Measurements from ENCODE around the gene FAM3D.
A peak's percentile ranks its signal among the peaks of the same experiment; 100 is the strongest.

Gene FAM3D

DNA sequence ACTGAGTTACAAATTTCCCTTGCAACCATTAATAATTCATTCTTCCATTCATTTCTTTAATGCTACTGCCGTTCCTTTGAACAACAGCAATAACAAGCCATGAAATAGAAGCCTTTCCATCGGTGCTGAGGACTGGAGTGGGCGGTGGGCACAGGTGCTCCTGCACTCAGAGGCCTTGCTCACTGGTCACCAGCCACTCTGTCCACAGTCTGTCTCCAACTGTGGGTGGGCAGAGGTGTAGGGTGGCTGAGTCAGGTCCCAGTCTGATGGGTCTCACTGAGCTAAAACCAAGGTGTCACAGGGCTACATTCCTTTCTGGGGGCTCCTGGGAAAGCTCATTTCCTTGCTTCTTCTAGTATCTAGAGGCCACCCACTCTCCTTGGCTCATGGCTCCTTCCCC lies 6.3 kb upstream of the FAM3D start:
- FAIRE-seq = no peak
- DNase-seq (ENCODE audit: insufficient read length, low spot score) = no peak
- TF ChIP-seq POLR2A (IDR thresholded peaks at IDR 0.05; ENCODE audit: low read depth, low read length) = no peak

DNA sequence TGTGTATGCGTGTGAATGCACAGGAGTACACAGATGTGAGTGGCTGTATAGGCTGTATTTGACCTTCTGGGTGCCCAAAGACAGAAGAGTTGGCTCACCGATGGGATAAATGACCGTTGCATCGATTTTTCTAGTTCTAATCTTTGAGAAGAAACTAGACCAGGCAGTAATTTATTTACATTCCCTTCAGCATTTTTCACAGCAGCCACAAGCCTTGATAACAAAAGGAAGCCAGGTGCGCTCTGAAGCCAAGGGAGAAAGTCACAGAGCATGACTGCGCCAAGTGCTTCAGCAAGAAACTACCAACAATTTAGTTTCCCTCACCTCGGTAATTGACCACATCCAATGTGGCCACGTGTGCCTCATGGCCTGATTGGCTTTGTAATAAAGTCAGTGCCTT lies 5.9 kb upstream of the FAM3D start:
- FAIRE-seq (no peak), DNase-seq (ENCODE audit: insufficient read length, low spot score) (no peak)
- no peak for TF ChIP-seq POLR2A (IDR thresholded peaks at IDR 0.05; ENCODE audit: low read depth, low read length)

- DNase-seq (ENCODE audit: insufficient read length, low spot score) (no peak), FAIRE-seq (no peak)
- TF ChIP-seq POLR2A (IDR thresholded peaks at IDR 0.05; ENCODE audit: low read depth, low read length) = no peak
Observed at GRCh38 chr3:58670506-58671135, 4.0 kb upstream of the FAM3D start.

- no peak for DNase-seq (ENCODE audit: insufficient read length, low spot score)
- no peak for FAIRE-seq
- no peak for TF ChIP-seq POLR2A (IDR thresholded peaks at IDR 0.05; ENCODE audit: low read depth, low read length)
Observed at GRCh38 chr3:58668247-58668646, 1.7 kb upstream of the FAM3D start.

DNA sequence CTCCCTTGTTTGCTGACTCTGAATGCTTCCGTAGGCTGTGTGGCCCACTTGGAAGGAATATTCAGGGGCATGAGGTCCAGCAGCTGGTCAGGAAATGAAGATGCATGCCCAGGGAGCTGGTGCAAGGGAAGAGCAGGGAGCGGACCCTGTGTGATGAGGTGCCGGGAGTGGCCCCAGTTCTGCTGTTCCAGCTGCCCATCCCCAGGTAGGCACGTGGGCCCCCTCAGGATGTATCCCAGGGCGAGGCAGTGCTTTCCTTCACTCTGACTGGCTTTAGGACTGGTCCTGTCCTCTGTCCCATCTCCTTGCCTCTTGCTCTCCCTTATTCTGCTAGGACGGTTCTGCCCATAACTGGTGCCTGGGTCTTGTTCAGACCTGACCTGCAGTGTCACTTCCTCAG lies 1.1 kb upstream of the FAM3D start:
- DNase-seq (ENCODE audit: insufficient read length, low spot score) (no peak), FAIRE-seq (no peak)
- no peak for TF ChIP-seq POLR2A (IDR thresholded peaks at IDR 0.05; ENCODE audit: low read depth, low read length)

DNA sequence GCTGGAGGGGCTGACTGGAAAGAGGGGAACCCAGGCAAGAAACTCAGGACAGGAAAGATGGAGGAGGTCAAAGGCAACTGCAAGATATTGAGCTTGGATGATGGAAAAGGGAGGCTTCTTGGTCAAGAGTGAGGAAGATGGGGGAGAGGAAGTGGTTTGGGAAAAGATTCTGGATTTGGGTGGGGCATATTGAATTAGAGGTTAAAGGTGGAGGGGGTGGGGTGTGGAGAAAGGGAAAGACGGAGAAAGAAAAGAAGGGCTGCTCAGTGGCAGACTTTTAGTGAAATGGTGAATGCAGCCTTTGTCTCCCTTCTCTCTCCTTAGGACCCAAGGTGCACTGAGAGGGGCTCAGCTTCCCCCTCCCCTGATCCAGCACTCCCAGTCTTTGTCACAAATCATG lies 655 bp upstream of the FAM3D start:
- FAIRE-seq (no peak), DNase-seq (ENCODE audit: insufficient read length, low spot score) (no peak)
- no peak for TF ChIP-seq POLR2A (IDR thresholded peaks at IDR 0.05; ENCODE audit: low read depth, low read length)

- no peak for DNase-seq (ENCODE audit: insufficient read length, low spot score)
- FAIRE-seq = no peak
- no peak for TF ChIP-seq POLR2A (IDR thresholded peaks at IDR 0.05; ENCODE audit: low read depth, low read length)
Observed at GRCh38 chr3:58665405-58665804, 1.2 kb downstream of the FAM3D start.

DNA sequence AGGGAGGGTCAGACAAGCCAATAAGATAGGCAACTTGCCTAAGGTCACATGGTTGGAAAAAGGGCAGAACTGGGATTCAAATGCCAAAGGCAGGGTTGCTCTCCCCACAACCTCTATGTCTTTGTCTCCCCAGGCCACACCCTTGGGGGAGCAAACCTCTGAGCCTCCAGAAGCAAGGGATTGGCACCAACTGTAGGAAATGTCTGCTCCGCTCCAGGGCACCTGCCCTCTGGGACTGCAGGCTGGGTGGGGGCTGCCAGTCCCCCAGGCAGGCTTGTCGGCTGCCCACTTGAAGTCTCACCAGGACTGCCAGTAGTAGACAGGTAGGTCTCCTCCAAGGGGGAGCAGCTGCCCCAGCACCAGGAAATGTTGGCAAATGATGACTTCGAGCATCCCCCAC lies 2.0 kb downstream of the FAM3D start:
- no peak for TF ChIP-seq POLR2A (IDR thresholded peaks at IDR 0.05; ENCODE audit: low read depth, low read length)
- DNase-seq (ENCODE audit: insufficient read length, low spot score) = no peak
- no peak for FAIRE-seq

DNA sequence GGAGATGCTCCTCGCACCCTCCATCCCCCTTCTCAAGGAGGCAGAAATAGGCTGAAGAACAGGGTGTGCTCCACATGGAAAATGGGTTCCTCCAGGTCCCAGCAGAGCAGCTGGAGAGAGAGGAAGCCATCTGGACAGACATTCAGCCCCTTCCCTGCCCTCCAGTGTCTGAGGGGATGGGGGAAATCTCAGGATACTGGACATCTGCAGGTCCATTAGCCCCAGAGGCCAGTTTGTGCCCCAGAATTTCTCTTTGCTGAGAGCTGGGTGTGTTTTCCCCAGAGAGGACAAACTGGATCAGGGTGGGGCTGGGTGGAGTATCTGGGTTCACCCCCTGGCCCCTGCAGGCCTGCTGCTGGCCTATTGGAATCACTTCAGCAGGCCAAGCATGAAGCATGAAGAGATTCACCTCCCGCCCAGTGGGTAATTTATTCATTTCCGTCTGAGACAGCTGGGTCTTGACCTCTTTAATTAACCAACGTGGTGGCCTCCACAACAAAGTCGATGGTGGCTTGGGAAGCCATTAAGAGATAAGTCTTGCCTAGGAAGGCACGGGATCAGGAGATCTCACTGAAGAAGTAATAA lies 4.6 kb downstream of the FAM3D start:
- FAIRE-seq (no peak), DNase-seq (ENCODE audit: insufficient read length, low spot score) (no peak)
- TF ChIP-seq POLR2A (IDR thresholded peaks at IDR 0.05; ENCODE audit: low read depth, low read length) = no peak

DNA sequence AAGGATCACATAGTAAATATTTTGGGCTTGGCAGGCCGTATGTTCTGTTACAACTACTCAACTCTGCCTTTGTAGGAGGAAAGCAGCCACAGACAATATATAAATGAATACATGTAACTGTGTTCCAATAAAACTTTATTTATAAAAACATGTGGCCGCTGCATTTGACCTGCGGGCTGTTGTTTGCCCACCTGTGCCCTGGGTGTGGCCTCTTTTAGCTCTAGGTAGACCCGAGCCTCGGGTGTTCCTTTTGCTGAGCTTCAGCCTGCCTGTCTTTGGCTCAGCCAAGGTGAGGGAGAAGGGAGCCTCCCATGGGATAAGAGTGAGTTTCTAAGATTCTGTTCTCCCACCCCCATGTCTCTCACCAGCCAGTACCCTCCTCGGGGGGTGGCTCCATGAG lies 5.6 kb downstream of the FAM3D start:
- no peak for FAIRE-seq
- no peak for DNase-seq (ENCODE audit: insufficient read length, low spot score)
- TF ChIP-seq POLR2A (IDR thresholded peaks at IDR 0.05; ENCODE audit: low read depth, low read length) = no peak

DNA sequence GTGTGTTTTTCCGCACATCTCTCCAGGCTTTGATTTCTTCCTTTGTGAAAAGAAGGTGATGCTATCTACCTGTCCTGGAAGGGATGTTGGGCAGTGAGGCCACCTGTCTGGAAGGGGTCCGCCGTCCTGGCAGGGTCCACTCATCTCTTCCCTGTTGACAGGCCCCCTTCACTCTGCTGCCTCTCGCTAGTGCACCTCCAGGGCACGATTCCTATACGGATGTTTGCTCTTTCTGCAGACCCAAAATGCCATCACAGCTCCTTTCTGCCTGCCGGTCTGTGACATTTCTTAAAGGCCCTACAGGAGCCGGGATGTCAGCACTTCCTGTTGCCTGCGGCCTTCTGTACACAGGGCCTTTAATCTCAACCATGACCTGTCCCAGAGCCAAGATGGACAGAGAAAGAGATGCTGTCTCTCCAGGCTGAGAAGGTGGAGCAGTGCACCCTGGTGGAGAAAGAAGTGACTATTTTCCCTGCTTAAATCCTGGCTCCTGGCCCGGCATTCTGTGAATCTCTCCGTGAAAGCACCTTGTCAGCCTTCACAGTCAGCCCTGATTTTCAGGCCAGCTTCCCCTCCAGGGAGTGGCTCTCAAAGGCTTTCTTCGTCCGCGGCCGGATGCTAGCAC lies 7.4 kb downstream of the FAM3D start:
- peak; percentile 53 for DNase-seq (ENCODE audit: insufficient read length, low spot score)
- FAIRE-seq = no peak

GRCh38 chr3:58658508-58658907 lies 8.1 kb downstream of the FAM3D start:
- FAIRE-seq = no peak
- no peak for TF ChIP-seq POLR2A (IDR thresholded peaks at IDR 0.05; ENCODE audit: low read depth, low read length)
- DNase-seq (ENCODE audit: insufficient read length, low spot score) = no peak

More for the DNA sequence above, 7.4 kb downstream of the FAM3D start:
- no peak for TF ChIP-seq POLR2A (IDR thresholded peaks at IDR 0.05; ENCODE audit: low read depth, low read length)

GRCh38 chr3:58657571-58658141 lies 8.9 kb downstream of the FAM3D start:
- DNase-seq (ENCODE audit: insufficient read length, low spot score) (no peak), FAIRE-seq (no peak)
- TF ChIP-seq POLR2A (IDR thresholded peaks at IDR 0.05; ENCODE audit: low read depth, low read length) = no peak

- FAIRE-seq (no peak), DNase-seq (ENCODE audit: insufficient read length, low spot score) (no peak)
- TF ChIP-seq POLR2A (IDR thresholded peaks at IDR 0.05; ENCODE audit: low read depth, low read length) = no peak
Observed at GRCh38 chr3:58657036-58657520, 9.5 kb downstream of the FAM3D start.

DNA sequence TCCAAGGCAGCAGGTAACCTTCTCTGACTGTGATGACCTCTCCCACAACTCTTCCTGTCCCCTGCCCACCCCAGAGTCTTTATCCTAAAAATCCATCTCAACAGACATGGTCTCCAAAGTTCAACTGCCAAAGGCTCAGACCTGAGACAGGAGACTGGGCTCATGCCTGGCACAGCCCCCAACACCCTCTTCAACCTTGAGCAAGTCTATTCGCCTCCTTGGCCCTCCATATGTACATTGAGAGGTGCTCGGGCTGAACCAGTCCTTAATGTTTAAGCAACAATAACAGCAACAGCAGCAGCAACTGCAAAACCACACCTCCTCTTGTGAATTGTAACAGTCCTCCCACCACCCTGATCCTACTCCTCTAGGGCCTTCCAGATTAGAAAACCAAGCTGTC lies 9.9 kb downstream of the FAM3D start:
- no peak for DNase-seq (ENCODE audit: insufficient read length, low spot score)
- TF ChIP-seq POLR2A (IDR thresholded peaks at IDR 0.05; ENCODE audit: low read depth, low read length) = no peak
- no peak for FAIRE-seq

All from H54 (cell line).